ENCODE measurements around the gene RPL38.

DNA sequence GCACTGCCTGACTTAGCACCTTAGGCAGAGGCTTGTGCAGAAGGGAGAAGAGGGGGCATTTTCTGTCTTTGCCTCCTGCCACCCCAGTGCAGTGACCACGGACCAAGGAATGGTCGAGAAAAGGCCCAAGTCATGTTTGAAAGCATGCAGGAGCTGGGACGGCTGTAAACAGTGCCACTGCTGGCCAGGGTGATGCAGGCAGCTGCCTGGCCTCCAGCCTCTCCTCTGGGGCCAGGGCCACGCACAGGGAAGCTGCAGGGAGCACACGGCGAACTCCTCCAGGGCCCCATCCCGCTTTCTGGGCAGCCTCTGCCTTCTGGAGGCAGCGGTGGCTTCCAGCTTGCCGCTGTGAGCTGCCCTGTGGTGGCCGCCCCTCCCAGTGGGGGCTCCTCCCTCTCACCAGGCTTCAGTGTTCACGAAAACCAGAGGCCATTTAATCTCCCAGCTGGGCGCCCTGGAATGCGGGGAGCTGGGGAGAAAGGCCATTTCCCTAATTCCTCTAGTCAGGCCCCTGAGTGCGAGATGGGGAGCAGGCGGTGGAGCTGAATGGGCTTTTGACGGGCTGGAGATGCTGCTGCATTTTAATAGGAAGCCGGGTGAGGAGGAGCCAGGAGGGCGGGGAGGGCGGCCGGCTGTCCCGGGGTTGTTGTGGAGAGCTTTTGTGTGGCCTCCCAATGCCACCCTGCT lies 41.8 kb downstream of the RPL38 start:
- TF ChIP-seq EP300 (IDR thresholded peaks at IDR 0.05; ENCODE audit: borderline replicate concordance in 1 of 2, low read depth in 1 of 2, low read length in 1 of 2): no peak
- no peak for TF ChIP-seq CTCF (IDR thresholded peaks at IDR 0.05)
- no peak for TF ChIP-seq REST (IDR thresholded peaks at IDR 0.05; ENCODE audit: low read depth, low read length)
- no peak for TF ChIP-seq RXRA (IDR thresholded peaks at IDR 0.05; ENCODE audit: borderline replicate concordance, low read depth)

Measured in SK-N-SH (cell line).